ENCODE results near the gene SEC31B. TPM values are rescaled to one million over a fixed set of nuclear protein-coding genes. Genes with fewer than 3 reads are reported as not detected.

SEC31B gene
- 8.7 TPM for total RNA-seq

GRCh38 chr10:100519311-100520051, at the start of gene SEC31B:
Gene SEC31B, minus strand, starts transcription at chr10:100519861. Its CDS starts 2,909 bp downstream, at chr10:100516952.

GRCh38 chr10:100535715-100536353, 16.2 kb upstream of the SEC31B start, which contains the start of gene HIF1AN:
Gene HIF1AN, plus strand, starts transcription at chr10:100535943. Its CDS starts 16 bp downstream, at chr10:100535959.

GRCh38 chr10:100529475-100530298, 10.0 kb upstream of the SEC31B start, which contains the start of gene NDUFB8:
Gene NDUFB8, minus strand, starts transcription at chr10:100529871. Its CDS starts 20 bp downstream, at chr10:100529851.

GRCh38 chr10:100462709-100463108, 57.0 kb downstream of the SEC31B start, which contains the start of gene WNT8B:
Gene WNT8B, plus strand, starts transcription at chr10:100463009. Its CDS starts 160 bp downstream, at chr10:100463169.

Other genes starting within 250 kb of the SEC31B start
- 16.9 TPM for gene BLOC1S2, start 233.2 kb downstream of the SEC31B start, total RNA-seq
- not detected for gene PKD2L1, start 189.6 kb downstream of the SEC31B start, total RNA-seq
- 15.6 TPM for gene SCD, start 172.6 kb downstream of the SEC31B start, total RNA-seq
- 0.29 TPM for gene WNT8B, start 56.9 kb downstream of the SEC31B start, total RNA-seq
- gene NDUFB8, start 10.0 kb upstream of the SEC31B start, total RNA-seq = 158 TPM
- gene HIF1AN, start 16.1 kb upstream of the SEC31B start, total RNA-seq = 19.4 TPM
- 122 TPM for gene PAX2, start 225.7 kb upstream of the SEC31B start, total RNA-seq

All from metanephros (tissue), 1 donor.